A549 (cell line): ENCODE data around the gene RAB3D.

ENCODE experiments used
- CEBPB ChIP-seq, 2 experiments: fragments of >200 bp in 1 of 2; sonication (Bioruptor Twin) in 1 of 2; formaldehyde crosslinking in 1 of 2; IDR thresholded peaks; 2 replicates each; pipeline ENCODE4 v1.6.1; 2012 to 2016
- ESRRA ChIP-seq: fragments of 150-350 bp; IDR thresholded peaks from 2 replicates; pipeline ENCODE4 v1.6.1; 2014; ENCODE audit warnings: mild to moderate bottlenecking, low read length, borderline replicate concordance
- PBX3 ChIP-seq: IDR thresholded peaks from 2 replicates; pipeline ENCODE4 v1.6.1; 2012
- RFX5 ChIP-seq: fragments of 450-650 bp; IDR thresholded peaks from 2 replicates; pipeline ENCODE4 v1.7.1; 2014; ENCODE audit warnings: antibody characterized with exemption, mild to moderate bottlenecking, moderate library complexity
- SMC3 ChIP-seq: fragments of >200 bp; sonication (Bioruptor Twin); formaldehyde crosslinking; IDR thresholded peaks from 3 replicates; pipeline ENCODE4 v1.6.1; 2018; ENCODE audit warnings: inconsistent platforms
- TF ChIP-seq, protein P1 (sequence below): fragments of >200 bp; sonication (Bioruptor Twin); formaldehyde crosslinking; IDR thresholded peaks from 3 replicates; pipeline ENCODE4 v1.5.1; 2016
- TF ChIP-seq, protein P2 (sequence below): IDR thresholded peaks from 2 replicates; pipeline ENCODE4 v1.6.1; 2012

- TF ChIP-seq, protein P1, sequence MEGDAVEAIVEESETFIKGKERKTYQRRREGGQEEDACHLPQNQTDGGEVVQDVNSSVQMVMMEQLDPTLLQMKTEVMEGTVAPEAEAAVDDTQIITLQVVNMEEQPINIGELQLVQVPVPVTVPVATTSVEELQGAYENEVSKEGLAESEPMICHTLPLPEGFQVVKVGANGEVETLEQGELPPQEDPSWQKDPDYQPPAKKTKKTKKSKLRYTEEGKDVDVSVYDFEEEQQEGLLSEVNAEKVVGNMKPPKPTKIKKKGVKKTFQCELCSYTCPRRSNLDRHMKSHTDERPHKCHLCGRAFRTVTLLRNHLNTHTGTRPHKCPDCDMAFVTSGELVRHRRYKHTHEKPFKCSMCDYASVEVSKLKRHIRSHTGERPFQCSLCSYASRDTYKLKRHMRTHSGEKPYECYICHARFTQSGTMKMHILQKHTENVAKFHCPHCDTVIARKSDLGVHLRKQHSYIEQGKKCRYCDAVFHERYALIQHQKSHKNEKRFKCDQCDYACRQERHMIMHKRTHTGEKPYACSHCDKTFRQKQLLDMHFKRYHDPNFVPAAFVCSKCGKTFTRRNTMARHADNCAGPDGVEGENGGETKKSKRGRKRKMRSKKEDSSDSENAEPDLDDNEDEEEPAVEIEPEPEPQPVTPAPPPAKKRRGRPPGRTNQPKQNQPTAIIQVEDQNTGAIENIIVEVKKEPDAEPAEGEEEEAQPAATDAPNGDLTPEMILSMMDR: no peak
- TF ChIP-seq, protein P2, sequence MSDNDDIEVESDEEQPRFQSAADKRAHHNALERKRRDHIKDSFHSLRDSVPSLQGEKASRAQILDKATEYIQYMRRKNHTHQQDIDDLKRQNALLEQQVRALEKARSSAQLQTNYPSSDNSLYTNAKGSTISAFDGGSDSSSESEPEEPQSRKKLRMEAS: no peak
- TF ChIP-seq ESRRA (no peak), RFX5 (no peak), CEBPB (IDR thresholded peaks at IDR 0.05) (no peak), PBX3 (no peak), SMC3 (no peak)
Observed at GRCh38 chr19:11337080-11337479, 2.4 kb downstream of the RAB3D start.
